GM18909 (cell line): ENCODE results near the gene OVOL2.
"Not testable (repeated sequence)": the region's sequence is repeated elsewhere in the genome, so short reads cannot be mapped to it uniquely, and the experiment has no call there.

ENCODE experiments used
- ATAC-seq: cut with Tn5 transposase; IDR thresholded peaks from one replicate; pipeline ENCODE4 v1.9.1; 2021; ENCODE audit warnings: mild to moderate bottlenecking; ENCODE audit not compliant: unreplicated experiment, poor library complexity

The OVOL2 gene

DNA sequence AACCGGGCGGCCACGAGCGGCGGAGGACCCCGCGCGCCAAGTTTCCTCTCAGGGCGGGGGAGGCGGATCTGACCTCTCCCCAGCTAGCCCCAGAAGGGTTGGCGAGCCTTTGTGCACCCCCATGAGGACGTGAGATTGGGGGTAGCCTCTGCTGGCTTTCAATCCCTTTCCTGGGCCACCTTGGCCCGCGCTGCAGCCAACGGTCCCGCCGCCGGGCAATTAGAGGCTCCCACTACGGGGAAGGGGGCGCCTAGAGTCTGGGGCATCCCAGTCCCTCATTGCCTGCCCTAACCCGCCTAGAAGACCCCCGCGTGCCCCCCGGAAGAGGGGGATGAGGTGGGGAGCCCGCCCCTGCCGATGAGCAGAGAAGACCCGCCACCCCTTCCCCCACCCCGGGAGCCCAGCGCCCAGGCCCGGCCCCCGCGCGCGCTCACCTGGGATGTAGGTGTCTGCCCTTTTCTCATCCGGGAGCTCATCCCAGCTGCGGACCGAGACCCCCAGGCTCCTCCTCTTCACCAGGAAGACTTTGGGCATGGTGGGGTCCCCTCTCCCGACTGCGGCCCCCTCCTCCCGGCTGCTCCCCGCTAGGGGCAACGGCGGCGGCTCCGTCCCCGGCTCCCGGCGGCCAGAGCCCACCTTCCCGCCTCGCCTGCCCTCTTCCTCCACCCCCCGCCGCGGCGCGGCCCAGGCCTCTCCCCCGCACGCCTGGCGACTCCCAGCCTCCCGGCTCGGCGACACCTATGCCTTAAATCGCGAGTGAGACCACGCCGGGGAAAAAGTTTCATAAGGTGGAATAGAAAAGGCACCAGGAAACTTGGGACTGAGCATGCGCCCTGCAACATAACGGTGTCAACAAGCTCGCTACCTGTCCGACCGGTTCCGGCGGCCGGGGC lies at the start of gene OVOL2:
TSS of gene OVOL2 (minus strand) at position 816 of the 893 bp plus-strand sequence. CDS start at position 534, 282 bp downstream.
- no peak for ATAC-seq

DNA sequence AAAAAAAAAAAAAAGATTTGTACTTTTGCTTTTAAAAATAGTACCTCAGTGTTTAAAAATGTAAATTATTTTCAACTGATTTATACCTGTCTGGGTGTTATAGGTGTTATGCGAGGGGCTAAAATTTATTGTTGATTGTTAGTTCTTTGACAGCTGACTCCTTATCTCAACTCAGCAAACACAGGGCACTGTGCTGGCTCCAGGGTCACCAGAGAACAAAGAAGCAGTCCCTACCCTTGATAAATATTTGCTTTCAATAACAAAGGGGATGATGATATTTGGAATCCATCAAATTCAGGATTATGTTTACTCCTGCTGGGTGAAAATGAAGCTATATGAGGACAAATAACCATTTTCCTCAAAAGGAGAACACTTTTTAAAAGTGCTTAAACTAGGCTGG lies 45.8 kb upstream of the OVOL2 start:
- no peak for ATAC-seq

DNA sequence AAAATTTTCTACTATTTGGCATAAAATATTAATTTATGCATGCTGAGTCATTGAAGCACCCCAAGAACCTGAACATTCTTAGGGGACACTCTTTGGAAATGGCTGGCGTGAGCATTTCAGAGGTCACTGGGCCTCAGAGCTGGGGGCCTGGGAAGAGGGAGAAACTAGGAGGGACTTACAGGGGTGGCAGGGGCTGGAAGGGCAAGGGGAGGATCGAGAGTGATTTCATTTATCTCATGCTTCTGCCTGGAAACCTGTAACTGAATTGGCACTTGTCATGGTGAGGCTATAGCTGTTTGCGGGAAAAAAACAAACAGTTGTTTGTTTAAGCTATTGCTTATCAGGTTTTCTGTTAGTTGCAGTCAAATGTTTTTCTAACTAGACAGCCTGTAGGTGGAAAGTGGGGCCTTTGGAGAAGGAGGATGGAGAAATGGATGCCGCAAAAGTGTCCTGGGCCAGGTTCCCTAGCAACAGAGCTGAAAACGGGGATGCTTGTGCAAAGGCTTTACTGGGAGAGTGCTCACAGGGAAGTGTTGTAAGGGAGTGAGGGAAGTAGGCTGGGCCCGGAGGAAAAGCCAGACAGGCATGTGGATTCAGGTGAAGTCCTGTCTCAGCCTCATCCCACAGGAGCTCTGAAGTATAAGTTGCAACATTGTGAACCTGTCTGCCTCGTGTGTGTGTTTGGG lies 43.6 kb upstream of the OVOL2 start:
- ATAC-seq: no peak

DNA sequence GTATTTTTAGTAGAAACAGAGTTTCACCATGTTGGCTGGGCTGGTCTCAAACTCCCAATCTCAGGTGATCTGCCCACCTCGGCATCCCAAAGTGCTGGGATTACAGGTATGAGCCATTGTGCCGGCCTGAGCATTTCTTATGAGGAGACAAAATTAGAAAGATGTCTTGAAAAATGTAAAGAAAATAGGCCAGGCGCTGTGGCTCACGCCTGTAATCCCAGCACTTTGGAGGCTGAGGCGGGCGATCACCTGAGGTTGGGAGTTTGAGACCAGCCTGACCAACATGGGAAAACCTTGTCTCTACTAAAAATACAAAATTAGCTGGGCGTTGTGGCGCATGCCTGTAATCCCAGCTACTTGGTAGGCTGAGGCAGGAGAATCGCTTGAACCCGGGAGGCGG lies 42.9 kb upstream of the OVOL2 start:
- ATAC-seq: not testable (repeated sequence)

DNA sequence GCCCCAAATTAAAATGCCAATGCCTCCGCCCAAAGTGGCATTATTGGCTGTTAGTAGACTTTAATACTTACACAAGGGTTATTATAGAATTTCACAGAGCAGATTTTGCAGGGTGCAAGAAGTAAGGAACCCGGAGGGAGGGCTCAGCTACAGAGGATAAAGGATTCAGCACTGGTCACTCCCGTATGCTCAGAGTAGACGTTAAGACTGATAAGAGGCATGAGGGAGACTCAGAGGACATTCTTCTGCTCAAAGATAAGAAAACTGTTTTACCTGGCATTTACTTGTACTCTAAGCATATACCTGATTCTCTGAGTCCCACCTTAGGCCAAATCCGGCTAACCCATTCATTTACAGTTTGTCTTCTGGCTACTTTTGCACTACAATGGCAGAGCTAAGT lies 36.5 kb upstream of the OVOL2 start:
- ATAC-seq: no peak

DNA sequence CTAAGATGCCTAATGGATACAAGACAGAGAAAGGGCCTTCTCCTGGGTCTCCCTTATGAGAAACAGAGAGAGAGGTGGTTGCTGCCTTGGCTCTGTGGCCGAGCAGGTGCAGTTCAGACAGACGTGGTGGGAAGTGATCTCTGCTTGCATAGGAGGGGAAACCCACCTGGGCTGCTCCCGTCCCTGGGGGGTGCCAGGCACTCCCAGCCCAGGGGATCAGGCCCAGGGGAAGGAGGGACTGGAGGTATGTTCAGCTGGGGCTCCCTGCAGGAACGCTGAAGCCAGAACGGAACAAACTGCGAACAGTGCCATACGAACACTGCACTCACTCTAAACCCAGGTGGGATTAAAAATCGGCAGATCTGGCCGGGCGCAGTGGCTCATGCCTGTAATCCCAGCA lies 35.7 kb upstream of the OVOL2 start:
- ATAC-seq: no peak

DNA sequence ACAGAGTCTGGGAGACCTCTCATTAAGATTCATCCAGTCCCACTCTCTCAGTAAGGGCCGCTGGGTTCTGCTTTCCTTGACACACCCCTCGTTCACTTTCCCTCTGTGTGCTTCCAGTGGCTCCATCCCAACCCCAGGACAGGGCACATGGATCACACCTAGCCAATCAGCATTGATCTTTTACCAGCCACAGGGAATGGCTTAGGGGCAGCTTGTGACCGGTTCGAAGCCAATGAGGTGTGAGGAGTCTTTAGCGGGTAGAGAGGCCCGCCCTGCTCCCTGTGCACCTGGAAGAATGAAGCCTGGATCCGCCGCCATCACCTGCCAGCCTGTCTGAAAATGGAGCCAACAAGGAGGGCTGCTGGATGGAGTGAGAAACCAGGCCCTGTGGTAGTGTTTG lies 35.2 kb upstream of the OVOL2 start:
- no peak for ATAC-seq

- no peak for ATAC-seq
Measured at GRCh38 chr20:18091623-18092022, 33.9 kb upstream of the OVOL2 start.

DNA sequence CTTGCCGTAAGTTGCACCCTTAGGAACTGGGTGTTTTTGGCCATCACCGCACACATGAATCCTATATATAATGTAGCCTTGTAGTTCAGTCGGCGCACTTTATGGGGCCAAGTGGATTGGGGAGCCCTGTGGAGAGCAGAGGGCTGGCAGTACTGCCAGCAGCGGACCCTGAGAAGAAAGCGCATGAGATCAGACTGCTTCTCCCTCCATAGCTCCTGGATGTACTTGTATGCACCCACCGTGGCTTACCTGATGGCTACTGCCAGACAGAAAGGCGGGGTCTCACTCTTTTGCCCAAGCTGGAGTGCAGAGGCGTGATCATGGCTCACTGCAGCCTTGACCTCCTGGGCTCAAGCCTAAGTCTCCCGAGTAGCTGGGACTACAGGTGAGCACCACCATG lies 32.8 kb upstream of the OVOL2 start:
- ATAC-seq: no peak

GRCh38 chr20:18090044-18090443 lies 32.3 kb upstream of the OVOL2 start:
- ATAC-seq: no peak

- ATAC-seq: not testable (repeated sequence)
Measured at GRCh38 chr20:18088841-18089240, 31.1 kb upstream of the OVOL2 start.

DNA sequence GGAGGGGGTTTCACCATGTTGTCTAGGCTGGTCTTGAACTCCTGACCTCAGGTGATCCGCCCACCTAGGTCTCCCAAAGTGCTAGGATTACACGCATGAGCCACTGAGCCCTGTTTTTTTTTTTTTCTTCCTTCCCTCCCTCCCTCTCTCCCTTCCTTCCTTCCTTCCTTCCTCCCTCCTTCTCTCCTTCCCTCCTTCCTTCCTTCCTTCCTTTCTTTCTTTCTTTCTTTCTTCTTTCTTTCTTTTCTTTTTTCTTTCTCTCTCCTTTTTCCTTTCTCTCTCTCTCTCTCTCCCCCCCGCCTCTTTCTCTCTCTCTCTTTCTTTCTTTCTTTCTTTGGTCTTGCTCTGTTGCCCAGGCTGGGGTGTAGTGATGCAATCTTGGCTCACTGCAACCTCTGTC lies 30.6 kb upstream of the OVOL2 start:
- not testable (repeated sequence) for ATAC-seq

DNA sequence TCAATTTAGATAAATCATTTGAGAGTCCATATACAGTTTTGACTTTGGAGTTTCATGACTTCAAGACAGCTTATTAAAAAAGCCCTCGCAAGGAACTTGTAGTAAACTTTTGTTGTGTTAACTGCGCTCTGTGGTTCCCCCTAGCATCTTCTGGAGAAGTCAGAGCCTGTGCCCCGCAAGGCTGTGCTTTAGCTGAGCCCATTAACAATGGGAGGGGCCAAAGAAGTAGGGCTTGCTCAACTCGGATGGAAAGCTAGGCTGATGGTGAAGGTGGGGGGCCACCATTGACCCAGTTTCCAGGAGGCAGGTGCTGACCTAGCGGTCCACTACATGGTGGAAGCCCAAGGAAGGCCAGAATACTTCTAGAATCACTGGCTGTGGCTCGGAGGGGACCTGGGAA lies 29.3 kb upstream of the OVOL2 start:
- ATAC-seq: no peak

- not testable (repeated sequence) for ATAC-seq
Measured at GRCh38 chr20:18080836-18081235, 23.1 kb upstream of the OVOL2 start.

DNA sequence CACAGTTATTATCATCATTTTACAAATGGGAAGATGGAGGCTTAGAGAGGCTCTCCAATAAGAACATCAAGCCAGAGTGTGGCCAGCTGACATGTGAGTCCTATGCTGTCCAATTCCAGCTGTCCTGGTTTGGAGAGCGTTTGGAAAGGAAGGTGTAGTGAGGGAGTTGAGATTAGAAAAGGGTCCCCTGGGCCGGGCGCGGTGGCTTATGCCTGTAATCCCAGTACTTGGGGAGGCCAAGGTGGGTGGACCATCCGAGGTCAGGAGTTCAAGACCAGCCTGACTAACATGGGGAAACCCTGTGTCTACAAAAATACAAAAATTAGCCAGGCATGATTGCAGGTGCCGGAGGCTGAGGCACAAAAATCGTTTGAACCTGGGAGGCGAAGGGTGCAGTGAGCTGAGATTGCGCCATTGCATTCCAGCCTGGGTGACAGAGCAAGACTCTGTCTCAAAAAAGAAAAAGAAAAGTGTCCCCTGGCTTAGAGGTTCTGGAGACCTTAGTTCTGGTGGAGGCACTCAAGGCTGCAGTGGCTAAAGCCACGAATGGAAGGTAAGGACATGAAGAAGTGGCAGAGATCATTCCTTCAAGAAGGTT lies 22.1 kb upstream of the OVOL2 start:
- no peak for ATAC-seq

GRCh38 chr20:18077157-18077556 lies 19.4 kb upstream of the OVOL2 start:
- ATAC-seq: no peak

GRCh38 chr20:18072532-18072931 lies 14.8 kb upstream of the OVOL2 start:
- no peak for ATAC-seq

DNA sequence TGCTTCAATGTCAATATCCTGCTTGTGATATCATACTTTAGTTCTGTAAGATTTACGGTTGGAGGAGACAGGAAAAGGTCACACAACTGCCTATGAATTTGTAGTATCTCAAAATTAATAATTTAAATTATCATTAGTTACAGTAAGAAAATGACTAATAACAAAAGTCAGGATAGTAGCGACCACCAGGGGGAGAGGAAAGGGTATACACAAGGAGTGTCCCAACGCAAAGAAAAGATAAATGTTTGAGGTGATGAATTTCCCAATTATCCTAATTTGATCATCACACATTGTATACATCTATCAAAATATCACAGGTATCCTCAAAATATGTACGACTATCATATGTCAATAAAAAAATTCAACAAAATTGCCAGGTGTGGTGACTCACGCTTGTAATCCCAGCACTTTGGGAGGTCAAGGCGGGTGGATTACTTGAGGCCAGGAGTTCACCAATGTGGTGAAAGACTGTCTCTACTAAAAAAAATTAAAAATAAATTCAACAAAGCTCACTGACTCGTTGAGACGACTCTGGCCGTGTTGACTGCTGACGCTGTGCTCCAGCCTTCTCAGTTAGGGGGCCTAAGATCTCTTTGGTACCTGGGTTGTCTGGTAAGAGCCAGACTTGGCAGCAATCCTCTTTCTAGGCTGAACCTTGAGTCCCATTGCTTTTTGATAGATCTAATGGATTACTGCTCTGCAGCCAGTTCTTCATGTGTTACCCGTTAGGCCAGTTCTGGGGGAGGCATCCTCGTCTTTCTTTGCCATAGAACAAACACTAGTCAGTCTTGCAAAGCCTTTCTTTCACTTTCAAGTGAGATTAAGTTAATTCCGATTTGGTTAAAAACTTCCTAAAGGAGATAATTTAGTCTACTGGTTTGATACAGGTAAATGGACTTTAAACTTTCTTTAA lies 9.0 kb upstream of the OVOL2 start:
- ATAC-seq: no peak

DNA sequence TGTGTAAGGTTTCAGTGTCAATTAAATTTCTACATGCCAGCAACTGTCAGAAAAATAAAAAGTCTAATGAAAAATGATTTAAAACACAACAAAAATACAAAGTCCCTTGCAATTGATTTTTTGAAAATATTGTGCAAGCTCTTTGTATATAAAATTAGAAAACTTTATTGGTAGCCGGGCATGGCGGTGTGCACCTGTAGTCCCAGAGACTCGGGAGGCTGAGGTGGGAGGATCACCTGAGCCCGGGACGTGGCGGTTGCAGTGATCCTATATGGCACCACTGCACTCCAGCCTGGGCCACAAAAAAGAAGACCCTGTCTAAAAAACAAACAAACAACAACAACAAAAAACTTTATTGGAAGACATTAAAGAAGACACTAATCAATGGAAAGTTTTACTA lies 6.0 kb upstream of the OVOL2 start:
- ATAC-seq: no peak

GRCh38 chr20:18059603-18060002 lies 1.9 kb upstream of the OVOL2 start:
- ATAC-seq: no peak
